Stimulated activated naive CD8-positive, alpha-beta T cell treated with anti-CD3 and anti-CD28 coated beads, Interleukin-15, Interleukin-2, amounts not matched to agents 100 ng/mL and 50 ng/mL, for 24 hours (primary cell): Measurements from ENCODE around the gene ATRAID.
A peak's percentile ranks its signal among the peaks of the same experiment; 100 is the strongest.

Source experiments
- H3K27ac Mint-ChIP-seq: one replicate; pipeline ENCODE4 v1.8.0; 2021; ENCODE audit warnings: mild to moderate bottlenecking, mixed read lengths
- H3K27me3 Mint-ChIP-seq: one replicate; pipeline ENCODE4 v1.8.0; 2021; ENCODE audit warnings: mixed read lengths
- H3K36me3 Mint-ChIP-seq: one replicate; pipeline ENCODE4 v1.8.0; 2021; ENCODE audit warnings: low read depth, mixed read lengths
- H3K4me1 Mint-ChIP-seq: one replicate; pipeline ENCODE4 v1.8.0; 2021; ENCODE audit warnings: low read depth, mixed read lengths
- H3K4me3 Mint-ChIP-seq: one replicate; pipeline ENCODE4 v1.8.0; 2021; ENCODE audit warnings: mild to moderate bottlenecking, mixed read lengths
- H3K9me3 Mint-ChIP-seq: one replicate; pipeline ENCODE4 v1.8.0; 2021; ENCODE audit warnings: mixed read lengths

ATRAID gene

GRCh38 chr2:27264253-27264752, 52.5 kb downstream of the ATRAID start:
- peaks cover 29% of the 10 kb centered on the region for H3K4me1 Mint-ChIP-seq

DNA sequence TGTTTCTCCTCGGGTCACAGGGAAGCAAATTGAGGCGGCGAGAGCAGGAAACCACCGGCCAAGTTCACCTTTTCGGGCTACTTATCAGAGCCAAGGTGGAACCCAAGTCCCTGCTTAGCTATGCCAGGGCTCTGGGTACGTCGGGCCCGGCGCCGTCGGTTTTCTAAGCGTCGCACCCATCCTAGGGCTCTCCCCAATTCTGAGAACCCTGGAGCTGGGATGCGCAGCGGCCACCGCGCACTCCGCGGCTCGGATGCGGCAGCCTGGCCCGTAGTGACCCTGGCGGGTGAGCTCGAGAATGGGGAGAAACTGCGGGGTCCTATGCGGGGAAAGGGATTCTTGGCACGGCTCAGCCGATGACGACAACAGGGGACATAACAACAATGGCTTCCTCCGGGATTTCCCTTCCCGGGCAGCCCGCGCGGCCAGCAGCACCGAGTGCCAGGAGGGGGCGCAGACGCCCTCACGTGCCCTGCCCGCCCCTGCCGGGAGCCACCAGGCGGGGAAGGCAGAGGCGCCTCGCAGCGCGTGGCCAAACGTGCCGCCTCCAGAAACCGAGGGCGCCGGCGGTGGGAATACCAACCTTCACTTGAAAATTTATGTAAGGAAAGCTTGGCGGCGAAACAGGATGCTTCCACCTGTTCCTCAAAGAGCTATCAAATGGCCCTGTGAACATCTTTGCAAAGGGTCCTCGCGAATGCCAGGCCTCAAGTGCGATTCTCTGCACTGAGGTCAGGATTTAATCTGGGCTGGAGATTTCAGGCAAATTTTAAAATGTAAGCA, 53.1 kb downstream of the ATRAID start:
- no peak overlapping the region for H3K27ac Mint-ChIP-seq
- peaks cover 29% of the 10 kb centered on the region for H3K4me1 Mint-ChIP-seq
- H3K9me3 Mint-ChIP-seq = no peaks in the 10 kb centered on the region
- no peaks in the 10 kb centered on the region for H3K36me3 Mint-ChIP-seq
- peak overlapping the region; percentile 66 for H3K4me3 Mint-ChIP-seq
- peaks cover 38% of the 10 kb centered on the region for H3K27me3 Mint-ChIP-seq

More at GRCh38 chr2:27264253-27264752, 52.5 kb downstream of the ATRAID start:
- Mint-ChIP-seq H3K4me3 (peak overlapping the region; percentile 85), H3K27me3 (peaks cover 38% of the 10 kb centered on the region), H3K36me3 (no peaks in the 10 kb centered on the region), H3K9me3 (no peaks in the 10 kb centered on the region), H3K27ac (peak overlapping the region; percentile 63)

GRCh38 chr2:27265536-27265870, 53.7 kb downstream of the ATRAID start:
- H3K9me3 Mint-ChIP-seq = no peaks in the 10 kb centered on the region
- H3K4me1 Mint-ChIP-seq = peaks cover 29% of the 10 kb centered on the region
- H3K36me3 Mint-ChIP-seq = no peaks in the 10 kb centered on the region
- peaks cover 33% of the 10 kb centered on the region for H3K27me3 Mint-ChIP-seq
- peak overlapping the region; percentile 47 for H3K4me3 Mint-ChIP-seq
- no peak overlapping the region for H3K27ac Mint-ChIP-seq
